ENCODE measurements around the gene TBR1.

GRCh38 chr2:161474920-161475319 lies 58.8 kb downstream of the TBR1 start:
- TF ChIP-seq CTCF (IDR thresholded peaks at IDR 0.05) (no peak), POLR2A (IDR thresholded peaks at IDR 0.05) (no peak), EP300 (IDR thresholded peaks at IDR 0.05) (no peak), POLR2AphosphoS5 (IDR thresholded peaks at IDR 0.05) (no peak)
